G401 (cell line): Measurements from ENCODE around the gene SLC34A3. TPM values are rescaled to one million over a fixed set of nuclear protein-coding genes. Genes with fewer than 3 reads are reported as not detected.

Experiments used
- DNase-seq: peaks from one replicate; pipeline ENCODE4 v3.0.0-alpha.2; 2015; ENCODE audit warnings: low spot score
- in situ Hi-C: cut with HindIII; loops from 2 replicates; pipeline ENCODE4 v1.10.0; 2016; ENCODE audit warnings: low sequenced_read_pairs, mixed read lengths
- total RNA-seq: library from RNA; depleted of rRNA; stranded (reverse); fragments of >200 nt; shearing (Covaris generic); gene quantifications from 2 replicates; pipeline ENCODE4 v1.2.3, GENCODE V29; 2014

The SLC34A3 gene
- total RNA-seq, 1 experiment from 2014 or later, result not detected

- in situ Hi-C loops, result no loop called here
- no peak for DNase-seq
Measured at GRCh38 chr9:137268538-137269201, 38.0 kb downstream of the SLC34A3 start.

GRCh38 chr9:137269231-137269772, 38.6 kb downstream of the SLC34A3 start:
- no peak for DNase-seq
- in situ Hi-C loops, result no loop called here

GRCh38 chr9:137270929-137271695, 40.4 kb downstream of the SLC34A3 start:
- in situ Hi-C loops, result no loop called here
- no peak for DNase-seq

GRCh38 chr9:137271696-137272076, 41.0 kb downstream of the SLC34A3 start:
- in situ Hi-C loops, result no loop called here
- DNase-seq, result no peak

- in situ Hi-C loops, result no loop called here
- DNase-seq, result no peak
Measured at GRCh38 chr9:137272241-137273094, 41.8 kb downstream of the SLC34A3 start.

GRCh38 chr9:137273095-137273490, 42.4 kb downstream of the SLC34A3 start:
- in situ Hi-C loops, result no loop called here
- DNase-seq, result no peak

GRCh38 chr9:137273611-137274320, 43.1 kb downstream of the SLC34A3 start:
- no peak for DNase-seq
- in situ Hi-C loops, result no loop called here

GRCh38 chr9:137275203-137275587, 44.5 kb downstream of the SLC34A3 start:
- in situ Hi-C loops, result no loop called here
- no peak for DNase-seq

- in situ Hi-C loops, result no loop called here
- no peak for DNase-seq
Measured at GRCh38 chr9:137275588-137276472, 45.1 kb downstream of the SLC34A3 start.

GRCh38 chr9:137276473-137277328, 46.0 kb downstream of the SLC34A3 start:
- in situ Hi-C loops, result no loop called here
- DNase-seq, result peak; percentile 23

GRCh38 chr9:137277329-137278041, 46.8 kb downstream of the SLC34A3 start, which contains the start of gene TOR4A:
Gene TOR4A (plus strand): TSS chr9:137277726. CDS start chr9:137278690, 964 bp downstream.
- in situ Hi-C loops, result no loop called here
- DNase-seq, result peak; percentile 30

GRCh38 chr9:137278061-137278701, 47.5 kb downstream of the SLC34A3 start:
- DNase-seq, result no peak
- in situ Hi-C loops, result no loop called here

GRCh38 chr9:137278721-137279711, 48.3 kb downstream of the SLC34A3 start:
- in situ Hi-C loops, result no loop called here
- DNase-seq, result no peak

GRCh38 chr9:137279741-137280473, 49.2 kb downstream of the SLC34A3 start:
- in situ Hi-C loops, result no loop called here
- no peak for DNase-seq
